Measurements from ENCODE around the gene APLNR.

APLNR gene

GRCh38 chr11:57214494-57214893 lies 22.6 kb downstream of the APLNR start:
- no peak for DNase-seq

GRCh38 chr11:57214098-57214417 lies 23.0 kb downstream of the APLNR start:
- DNase-seq, result no peak

- DNase-seq, result no peak
These were observed 23.5 kb downstream of the APLNR start for GRCh38 chr11:57213342-57214097.

GRCh38 chr11:57210781-57211180 lies 26.3 kb downstream of the APLNR start:
- DNase-seq, result no peak

- DNase-seq, result no peak
These were observed 29.9 kb downstream of the APLNR start for GRCh38 chr11:57207168-57207567.

- DNase-seq, result no peak
These were observed 31.9 kb downstream of the APLNR start for GRCh38 chr11:57205041-57205641.

- DNase-seq, result no peak
These were observed 33.1 kb downstream of the APLNR start for GRCh38 chr11:57203882-57204480.

GRCh38 chr11:57203359-57203758 lies 33.7 kb downstream of the APLNR start:
- no peak for DNase-seq

GRCh38 chr11:57202281-57202680 lies 34.8 kb downstream of the APLNR start:
- no peak for DNase-seq

- no peak for DNase-seq
These were observed 36.1 kb downstream of the APLNR start for GRCh38 chr11:57200917-57201316.

GRCh38 chr11:57199330-57199729 lies 37.7 kb downstream of the APLNR start:
- DNase-seq, result no peak

- no peak for DNase-seq
These were observed 39.3 kb downstream of the APLNR start for GRCh38 chr11:57197762-57198161.

GRCh38 chr11:57196596-57196995 lies 40.5 kb downstream of the APLNR start:
- no peak for DNase-seq

GRCh38 chr11:57192316-57192715 lies 44.7 kb downstream of the APLNR start:
- no peak for DNase-seq

- no peak for DNase-seq
These were observed 45.5 kb downstream of the APLNR start for GRCh38 chr11:57191311-57192219.

- DNase-seq, result no peak
These were observed 46.5 kb downstream of the APLNR start for GRCh38 chr11:57190548-57190947.
